Stimulated activated naive CD8-positive, alpha-beta T cell treated with anti-CD3 and anti-CD28 coated beads, Interleukin-15, amount 100 ng/mL, for 72 hours (primary cell): ENCODE results near the gene KIF22.
"Not testable (repeated sequence)": the region's sequence is repeated elsewhere in the genome, so short reads cannot be mapped to it uniquely, and the experiment has no call there.

ENCODE experiments used
- ATAC-seq: fragments of 150-1000 bp; cut with Tn5 transposase; 2 replicates; pipeline ENCODE4 v1.10.0; 2021; ENCODE audit warnings: mild to moderate bottlenecking, moderate library complexity
- DNase-seq, 2 donors: peaks; one replicate each; pipeline ENCODE4 v3.0.0; 2021 to 2022
- H3K27ac Mint-ChIP-seq, 2 donors: one replicate each; pipeline ENCODE4 v1.8.0; 2022; ENCODE audit warnings: mild to moderate bottlenecking in 2 of 2, mixed read lengths in 2 of 2, moderate library complexity in 2 of 2
- H3K27me3 Mint-ChIP-seq: one replicate; pipeline ENCODE4 v1.8.0; 2022; ENCODE audit warnings: mixed read lengths
- H3K4me1 Mint-ChIP-seq: one replicate; pipeline ENCODE4 v1.8.0; 2022; ENCODE audit warnings: mild to moderate bottlenecking, mixed read lengths
- H3K4me3 Mint-ChIP-seq, 2 donors: one replicate each; pipeline ENCODE4 v1.8.0; 2022; ENCODE audit warnings: mild to moderate bottlenecking in 2 of 2, mixed read lengths in 2 of 2, moderate library complexity in 1 of 2
- H3K9me3 Mint-ChIP-seq, 2 donors: one replicate each; pipeline ENCODE4 v1.8.0; 2022; ENCODE audit warnings: mixed read lengths in 2 of 2

KIF22 gene

DNA sequence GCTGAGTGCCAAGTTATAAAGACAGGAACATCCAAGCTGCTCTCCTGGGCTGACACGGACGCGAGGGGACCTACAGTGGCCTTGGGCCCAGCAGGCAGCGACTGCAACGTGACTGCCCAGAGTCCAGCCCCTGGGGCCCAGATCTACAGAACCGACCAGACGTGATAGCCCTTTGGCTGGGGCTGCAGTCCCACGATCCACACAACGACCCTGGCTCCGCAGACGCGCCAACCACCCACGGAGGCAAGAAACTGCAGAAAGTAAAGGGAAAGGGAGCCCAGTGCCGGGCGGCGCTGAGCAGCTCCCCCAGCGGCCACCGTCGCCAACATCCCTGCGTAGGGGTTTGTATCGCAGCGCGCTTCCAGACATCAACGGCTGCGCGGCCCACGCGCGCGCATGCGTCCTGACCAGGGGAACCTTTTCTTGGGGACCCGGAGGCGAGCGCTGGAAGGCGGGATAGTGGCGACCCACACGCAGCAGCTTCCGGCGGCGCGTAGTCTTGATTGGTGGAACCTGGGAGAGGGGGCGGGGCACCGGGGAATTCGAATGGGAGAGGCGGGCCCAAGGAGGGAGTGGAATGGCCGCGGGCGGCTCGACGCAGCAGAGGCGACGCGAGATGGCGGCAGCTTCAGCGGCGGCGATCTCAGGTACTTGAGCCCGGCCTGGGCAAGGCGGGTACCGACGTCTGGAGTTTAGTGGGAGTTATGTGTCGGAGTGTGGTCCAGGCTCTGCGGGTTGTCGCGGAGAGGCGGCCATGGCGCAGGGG is at the start of gene KIF22:
TSS of gene KIF22 (plus strand) at position 569 of the 766 bp plus-strand sequence. CDS start at position 578, 9 bp downstream.
- peak within 1 kb of the TSS; percentile 98 to 100 for H3K27ac Mint-ChIP-seq
- DNase-seq: peak; percentile 100
- ATAC-seq: peak; percentile 98
- no peaks in the 10 kb centered on the region for H3K27me3 Mint-ChIP-seq
- H3K9me3 Mint-ChIP-seq: no peaks in the 10 kb centered on the region
- peaks cover 52% of the 10 kb centered on the region for H3K4me1 Mint-ChIP-seq
- H3K4me3 Mint-ChIP-seq: peak within 1 kb of the TSS; percentile 91 to 95

DNA sequence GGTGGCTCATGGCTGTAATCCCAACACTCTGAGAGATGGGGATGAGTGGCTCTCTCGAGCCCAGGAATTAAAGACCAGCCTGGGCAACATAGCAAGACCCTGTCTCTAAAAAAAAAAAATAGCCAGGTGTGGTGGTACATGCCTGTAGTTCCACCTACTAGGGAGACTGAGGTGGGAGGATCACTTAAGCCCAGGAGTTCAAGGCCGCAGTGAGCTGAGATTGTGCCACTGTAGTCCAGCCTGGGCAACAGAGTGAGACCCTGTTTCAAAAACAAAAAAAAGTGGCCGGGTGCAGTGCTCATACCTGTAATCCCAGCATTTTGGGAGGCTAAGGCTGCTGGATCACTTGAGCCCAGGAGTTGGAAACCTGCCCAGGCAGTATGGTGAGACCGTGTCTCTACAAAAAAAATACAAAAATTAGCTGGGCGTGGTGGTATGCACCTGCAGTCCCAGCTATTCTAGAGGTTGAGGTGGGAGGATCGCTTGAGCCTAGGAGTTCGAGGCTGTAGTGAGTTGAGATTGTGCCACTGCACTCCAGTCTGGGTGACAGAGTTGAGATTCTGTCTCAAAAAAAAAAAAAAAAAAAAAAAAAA is 47.8 kb upstream of the KIF22 start:
- ATAC-seq (no peak), DNase-seq (no peak)
- peaks cover 0 to 4% of the 10 kb centered on the region in 2 donors for H3K9me3 Mint-ChIP-seq
- no peaks in the 10 kb centered on the region for H3K27me3 Mint-ChIP-seq
- H3K4me1 Mint-ChIP-seq: peaks cover 88% of the 10 kb centered on the region
- H3K27ac Mint-ChIP-seq: peak overlapping the region in 1 of 2 donors; percentile 21
- peak overlapping the region; percentile 97 to 98 for H3K4me3 Mint-ChIP-seq

DNA sequence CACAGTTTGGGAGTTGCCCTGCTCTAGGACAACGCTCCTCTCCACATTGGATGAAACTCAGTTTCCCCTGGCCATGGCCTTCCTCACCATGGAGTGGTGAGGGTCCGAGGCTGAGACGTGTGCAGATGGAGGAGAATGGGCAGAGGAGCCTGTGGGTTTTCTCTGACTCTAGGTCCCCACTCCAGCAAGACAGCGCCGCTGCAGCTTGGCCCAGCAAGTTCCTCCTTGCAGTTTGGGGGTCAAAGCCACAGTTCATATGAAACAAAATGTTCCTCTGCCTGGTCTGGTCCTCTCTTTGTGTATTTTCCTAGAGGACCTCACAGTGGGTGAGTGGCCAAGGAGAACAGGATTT is 47.1 kb upstream of the KIF22 start:
- DNase-seq (no peak), ATAC-seq (no peak)
- Mint-ChIP-seq H3K9me3 (peaks cover 0 to 4% of the 10 kb centered on the region in 2 donors), H3K4me1 (peaks cover 85% of the 10 kb centered on the region), H3K4me3 (peak overlapping the region; percentile 97 to 98), H3K27ac (peak overlapping the region in 1 of 2 donors; percentile 73), H3K27me3 (no peaks in the 10 kb centered on the region)

DNA sequence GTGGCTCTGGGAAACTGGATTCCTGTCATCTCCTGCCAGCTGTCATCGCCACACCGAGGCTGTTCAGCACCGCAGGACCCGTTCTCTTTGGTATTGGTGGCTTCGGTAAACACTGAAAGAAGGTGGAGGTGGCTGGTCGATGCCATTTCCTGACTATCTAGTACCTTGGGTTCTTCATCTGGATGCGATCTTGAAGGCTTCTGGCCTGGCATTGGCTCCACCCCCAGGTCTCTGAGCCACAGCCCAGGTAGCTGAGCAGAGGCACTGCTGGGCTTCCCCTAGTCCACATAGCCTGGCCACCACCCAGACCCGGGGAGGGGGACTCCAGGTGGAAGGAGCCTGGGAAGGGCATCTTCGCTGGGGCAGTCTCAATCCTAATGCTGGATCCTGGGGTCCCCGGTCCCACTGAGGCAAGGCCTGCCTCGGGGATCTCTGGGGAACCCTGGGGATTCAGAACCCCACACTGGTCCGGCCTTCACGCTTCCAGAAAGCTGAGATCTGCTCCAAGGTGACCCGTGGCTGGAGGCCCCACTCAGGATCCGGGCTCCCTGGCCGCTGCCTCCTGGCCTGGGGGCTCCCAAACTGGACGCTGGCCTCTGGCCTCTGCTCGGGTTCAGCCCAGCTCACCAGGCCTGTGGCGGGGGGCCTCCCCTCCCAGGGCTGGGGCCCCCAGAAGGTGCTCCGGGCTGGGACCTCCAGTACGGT is 46.6 kb upstream of the KIF22 start:
- peak; percentile 39 to 65 for DNase-seq

DNA sequence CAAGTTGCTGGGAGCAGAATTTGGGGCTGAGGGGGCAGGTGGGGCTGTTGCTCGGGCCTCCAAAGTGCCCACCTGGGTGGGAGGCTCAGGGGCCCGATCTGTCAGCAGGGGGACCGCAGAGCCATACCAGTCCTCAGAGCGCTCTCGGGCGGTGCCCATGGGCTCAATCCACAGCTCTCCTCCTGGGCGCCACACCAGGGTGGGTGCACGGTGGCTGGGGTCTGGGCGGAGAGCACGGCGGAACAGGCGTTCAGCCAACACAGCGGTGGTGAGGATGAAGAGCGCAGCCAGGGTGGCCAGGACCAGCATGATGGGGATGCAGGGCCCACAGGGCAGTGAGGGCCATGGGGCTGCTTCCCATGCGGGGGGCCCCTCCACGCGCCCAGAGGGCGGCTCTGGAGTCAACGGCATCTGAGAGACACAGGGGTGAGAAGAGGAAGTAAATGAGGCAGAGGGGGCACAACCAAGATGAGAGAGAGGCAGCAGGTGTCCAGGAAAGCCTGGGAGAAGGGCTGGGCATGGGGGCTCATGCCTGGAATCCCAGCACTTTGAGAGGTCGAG is 45.9 kb upstream of the KIF22 start:
- ATAC-seq: peak; percentile 2
- no peaks in the 10 kb centered on the region for H3K27me3 Mint-ChIP-seq
- peaks cover 73% of the 10 kb centered on the region for H3K4me1 Mint-ChIP-seq
- peak; percentile 23 to 39 for DNase-seq
- H3K4me3 Mint-ChIP-seq: peak overlapping the region; percentile 97 to 98
- H3K27ac Mint-ChIP-seq: peak overlapping the region; percentile 92 to 100
- H3K9me3 Mint-ChIP-seq: peaks cover 0 to 4% of the 10 kb centered on the region in 2 donors

More for the DNA sequence above, 46.6 kb upstream of the KIF22 start:
- H3K4me1 Mint-ChIP-seq: peaks cover 80% of the 10 kb centered on the region
- ATAC-seq: peak; percentile 41
- peak overlapping the region; percentile 97 to 98 for H3K4me3 Mint-ChIP-seq
- H3K27me3 Mint-ChIP-seq: no peaks in the 10 kb centered on the region
- H3K27ac Mint-ChIP-seq: peak overlapping the region in 1 of 2 donors; percentile 73
- H3K9me3 Mint-ChIP-seq: peaks cover 0 to 4% of the 10 kb centered on the region in 2 donors

DNA sequence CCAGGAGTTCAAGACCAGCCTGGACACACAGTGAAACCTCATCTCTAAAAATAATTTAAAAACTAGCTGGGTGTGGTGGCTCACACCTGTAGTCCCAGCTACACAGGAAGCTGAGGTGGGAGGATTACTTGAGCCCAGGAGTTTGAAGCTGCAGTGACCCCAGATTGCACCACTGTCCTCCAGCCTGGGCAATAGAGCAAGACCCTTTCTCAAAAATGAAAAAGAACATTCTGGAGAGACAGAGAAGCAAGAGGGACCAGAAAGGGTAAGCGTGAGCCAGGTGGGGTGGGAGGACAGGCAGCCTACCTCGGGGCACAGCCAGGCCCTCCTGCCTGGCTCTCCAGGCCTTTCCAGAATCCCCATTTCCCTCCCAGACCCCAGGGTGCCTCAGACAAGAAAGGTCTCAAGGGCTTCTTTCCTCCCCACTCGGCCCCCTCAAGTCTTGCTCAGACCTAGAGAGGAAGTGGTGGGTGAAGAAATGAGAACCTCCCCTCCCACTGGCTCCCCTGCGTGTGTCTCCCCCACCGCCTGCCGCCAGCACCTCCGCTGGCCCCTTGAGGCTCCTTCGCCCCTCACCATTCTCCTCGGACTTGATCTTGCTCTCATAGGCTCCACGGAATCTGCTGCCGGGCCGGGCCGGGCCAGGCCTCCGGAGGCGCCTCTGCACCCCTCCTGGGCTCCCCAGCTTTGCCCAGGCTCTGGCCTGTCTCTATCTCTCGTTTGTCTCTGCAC is 45.3 kb upstream of the KIF22 start:
- peaks cover 67% of the 10 kb centered on the region for H3K4me1 Mint-ChIP-seq
- peak overlapping the region; percentile 92 to 100 for H3K27ac Mint-ChIP-seq
- DNase-seq (peak; percentile 54 to 78), ATAC-seq (peak; percentile 80)
- H3K4me3 Mint-ChIP-seq: peak overlapping the region; percentile 97 to 98
- H3K27me3 Mint-ChIP-seq: no peaks in the 10 kb centered on the region
- no peaks in the 10 kb centered on the region for H3K9me3 Mint-ChIP-seq

DNA sequence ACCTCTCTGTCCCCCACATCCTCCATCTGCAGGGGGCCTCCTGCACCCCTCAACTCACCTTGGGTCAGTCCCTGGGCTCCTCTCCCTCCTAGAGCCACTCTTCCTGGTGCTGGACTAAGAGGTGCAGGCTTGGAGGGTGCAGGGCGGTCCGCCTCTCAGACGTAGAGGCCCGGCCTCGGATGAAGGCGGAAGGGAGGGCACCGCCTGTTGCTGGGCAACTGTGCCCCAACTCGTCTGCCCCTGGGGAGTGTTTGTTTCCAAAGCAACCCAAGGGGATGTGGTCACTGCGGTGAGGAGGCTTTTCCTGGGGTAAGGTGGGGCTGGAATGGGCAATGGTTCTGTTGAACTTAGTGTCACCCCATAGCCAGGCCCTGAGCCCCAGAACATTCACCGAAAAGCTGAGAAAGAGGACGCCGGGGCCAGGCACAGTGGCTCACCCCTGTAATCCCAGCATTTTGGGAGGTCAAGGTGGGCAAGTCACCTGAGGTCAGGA is 44.7 kb upstream of the KIF22 start, which contains the start of gene C16orf54:
TSS of gene C16orf54 (minus strand) at position 138 of the 493 bp plus-strand sequence. CDS start 1,039 bp downstream, outside the sequence.
- Mint-ChIP-seq H3K4me3 (peak within 1 kb of the TSS; percentile 97 to 98), H3K27me3 (no peaks in the 10 kb centered on the region), H3K9me3 (no peaks in the 10 kb centered on the region), H3K27ac (peak within 1 kb of the TSS; percentile 92 to 100), H3K4me1 (peaks cover 61% of the 10 kb centered on the region)
- DNase-seq (peak; percentile 77 to 94), ATAC-seq (peak; percentile 92)

DNA sequence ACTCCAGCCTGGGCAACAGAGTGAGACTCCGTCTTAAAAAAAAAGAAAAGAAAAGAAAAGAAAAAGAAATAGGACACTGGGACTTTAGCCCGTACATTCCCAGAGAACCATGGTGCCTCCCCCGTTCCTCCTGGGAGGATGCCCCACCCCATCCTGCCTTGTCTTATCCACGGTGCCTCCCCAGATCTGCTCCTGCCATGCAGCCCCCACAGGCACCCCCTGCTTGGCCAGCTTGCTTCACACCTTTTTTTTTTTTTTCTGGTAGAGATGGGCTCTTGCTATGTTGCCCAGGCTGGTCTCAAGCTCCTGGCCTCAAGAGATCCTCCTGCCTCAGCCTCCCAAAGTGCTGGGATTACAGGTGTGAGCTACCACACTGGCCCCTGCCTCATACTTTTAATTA is 44.0 kb upstream of the KIF22 start:
- not testable (repeated sequence) for ATAC-seq, H3K27me3 Mint-ChIP-seq, H3K9me3 Mint-ChIP-seq
- DNase-seq: peak in 1 of 2 donors; percentile 23
- peak overlapping the region; percentile 97 to 98 for H3K4me3 Mint-ChIP-seq
- peak overlapping the region; percentile 92 to 100 for H3K27ac Mint-ChIP-seq
- peaks cover 54% of the 10 kb centered on the region for H3K4me1 Mint-ChIP-seq

DNA sequence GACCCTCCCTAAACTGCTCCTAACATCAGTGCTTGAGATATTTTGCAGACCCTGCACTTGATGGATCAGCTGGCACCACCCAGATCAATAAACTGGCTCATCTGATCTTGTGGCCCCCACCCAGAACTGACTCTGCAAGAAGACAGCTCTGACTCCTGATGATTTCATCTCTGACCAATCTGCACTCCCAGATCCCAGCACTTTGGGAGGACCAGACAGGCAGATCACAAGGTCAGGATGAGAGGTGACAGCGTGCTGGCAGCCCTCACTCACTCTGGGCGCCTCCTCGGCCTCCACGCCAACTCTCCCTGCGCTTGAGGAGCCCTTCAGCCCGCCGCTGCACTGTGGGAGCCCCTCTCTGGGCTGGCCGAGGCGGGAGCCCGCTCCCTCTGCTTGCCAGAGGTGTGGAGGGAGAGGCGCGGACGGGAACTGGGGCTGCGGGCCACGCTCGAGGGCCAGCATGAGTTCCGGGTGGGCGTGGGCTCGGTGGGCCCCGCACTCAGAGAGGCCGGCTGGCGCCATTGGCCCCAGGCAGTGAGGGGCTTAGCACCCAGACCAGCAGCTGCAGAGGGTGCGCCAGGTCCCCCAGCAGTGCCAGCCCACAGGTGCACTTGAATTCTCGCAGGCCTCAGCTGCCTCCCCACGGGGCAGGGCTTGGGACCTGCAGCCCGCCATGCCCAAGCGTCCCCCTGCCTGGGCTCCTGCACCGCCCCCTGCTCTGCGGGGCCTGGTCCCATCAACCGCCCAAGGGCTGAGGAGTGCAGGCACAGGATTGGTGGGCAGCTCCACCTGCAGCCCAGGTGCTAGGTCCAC is 42.4 kb upstream of the KIF22 start:
- H3K4me1 Mint-ChIP-seq: peaks cover 42% of the 10 kb centered on the region
- H3K4me3 Mint-ChIP-seq: no peak overlapping the region
- DNase-seq (no peak), ATAC-seq (no peak)
- H3K9me3 Mint-ChIP-seq: no peaks in the 10 kb centered on the region
- no peaks in the 10 kb centered on the region for H3K27me3 Mint-ChIP-seq
- no peak overlapping the region for H3K27ac Mint-ChIP-seq

DNA sequence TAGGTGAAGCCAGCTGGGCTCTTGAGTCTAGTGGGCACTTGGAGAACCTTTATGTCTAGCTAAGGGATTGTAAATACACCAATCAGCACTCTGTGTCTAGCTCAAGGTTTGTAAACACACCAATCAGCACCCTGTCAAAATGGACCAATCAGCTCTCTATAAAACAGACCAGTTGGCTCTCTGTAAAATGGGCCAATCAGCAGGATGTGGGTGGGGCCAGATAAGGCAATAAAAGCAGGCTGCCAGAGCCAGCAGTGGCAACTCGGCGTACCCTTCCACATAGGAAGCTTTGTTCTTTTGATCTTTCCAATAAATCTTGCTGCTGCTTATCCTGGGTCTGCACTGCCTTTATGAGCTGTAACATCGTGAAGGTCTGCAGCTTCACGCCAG is 41.8 kb upstream of the KIF22 start:
- ATAC-seq, H3K9me3 Mint-ChIP-seq, H3K27me3 Mint-ChIP-seq, H3K4me3 Mint-ChIP-seq, H3K27ac Mint-ChIP-seq, DNase-seq: not testable (repeated sequence)
- H3K4me1 Mint-ChIP-seq: peaks cover 36% of the 10 kb centered on the region

DNA sequence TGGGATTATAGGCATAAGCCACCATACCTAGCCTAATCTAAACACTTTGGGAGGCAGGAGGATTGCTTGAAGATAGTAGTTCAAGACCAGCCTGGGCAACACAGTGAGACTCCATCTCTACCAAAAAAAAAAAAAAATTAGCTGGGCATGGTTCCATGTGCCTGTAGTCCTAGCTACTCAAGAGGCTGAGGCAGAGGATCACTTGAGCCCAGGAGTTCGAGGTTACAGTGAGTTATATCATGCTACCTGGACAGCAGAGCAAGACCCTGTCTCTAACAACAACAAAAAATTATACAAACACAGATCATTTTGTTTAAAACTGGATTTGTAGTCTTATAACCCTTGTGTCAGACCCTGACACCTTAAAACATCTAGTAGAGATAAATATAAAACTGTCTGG is 37.0 kb upstream of the KIF22 start:
- DNase-seq: no peak
- Mint-ChIP-seq H3K4me3 (no peak overlapping the region), H3K27me3 (no peaks in the 10 kb centered on the region), H3K9me3 (no peaks in the 10 kb centered on the region), H3K4me1 (peaks cover 34% of the 10 kb centered on the region), H3K27ac (no peak overlapping the region)
- no peak for ATAC-seq

DNA sequence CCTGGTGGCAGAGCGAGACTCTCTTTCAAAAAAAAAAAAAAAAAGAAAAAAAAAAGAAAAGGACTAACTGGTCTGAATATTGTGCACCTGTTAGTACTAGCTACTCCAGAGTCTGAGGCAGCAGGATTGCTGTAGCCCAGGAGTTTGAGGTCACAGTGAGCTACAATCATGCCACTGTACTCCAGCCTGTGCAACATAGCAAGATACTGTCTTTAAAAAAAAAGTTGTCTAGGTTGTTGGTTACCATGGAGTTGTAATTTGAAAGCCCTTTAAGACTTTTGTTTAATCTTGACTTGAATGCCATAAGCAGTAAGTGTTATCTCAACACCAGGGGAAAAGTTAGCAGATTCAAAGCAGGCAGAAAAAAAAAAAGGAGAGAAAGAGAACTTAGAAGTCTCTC is 33.9 kb upstream of the KIF22 start:
- Mint-ChIP-seq H3K4me3 (no peak overlapping the region), H3K27me3 (no peaks in the 10 kb centered on the region), H3K9me3 (no peaks in the 10 kb centered on the region), H3K4me1 (peaks cover 47% of the 10 kb centered on the region), H3K27ac (no peak overlapping the region)
- no peak for ATAC-seq
- DNase-seq: no peak

DNA sequence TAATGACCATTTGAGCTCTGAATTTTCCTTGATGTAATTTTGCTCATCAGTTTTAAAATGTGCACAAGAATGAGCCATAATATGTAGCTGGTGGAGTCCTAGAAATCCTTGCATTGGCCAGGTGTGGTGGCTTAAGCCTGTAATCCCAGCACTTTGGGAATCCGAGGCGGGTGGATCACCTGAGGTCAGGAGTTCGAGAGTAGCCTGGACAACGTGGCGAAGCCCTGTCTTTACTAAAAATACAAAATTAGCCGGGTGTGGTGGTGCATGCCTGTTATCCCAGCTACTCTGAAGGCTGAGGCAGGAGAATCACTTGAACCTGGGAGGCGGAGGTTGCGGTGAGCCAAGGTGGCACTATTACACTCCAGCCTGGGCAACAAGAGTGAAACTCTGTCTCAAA is 33.5 kb upstream of the KIF22 start:
- H3K4me1 Mint-ChIP-seq: peaks cover 47% of the 10 kb centered on the region
- not testable (repeated sequence) for H3K27ac Mint-ChIP-seq

DNA sequence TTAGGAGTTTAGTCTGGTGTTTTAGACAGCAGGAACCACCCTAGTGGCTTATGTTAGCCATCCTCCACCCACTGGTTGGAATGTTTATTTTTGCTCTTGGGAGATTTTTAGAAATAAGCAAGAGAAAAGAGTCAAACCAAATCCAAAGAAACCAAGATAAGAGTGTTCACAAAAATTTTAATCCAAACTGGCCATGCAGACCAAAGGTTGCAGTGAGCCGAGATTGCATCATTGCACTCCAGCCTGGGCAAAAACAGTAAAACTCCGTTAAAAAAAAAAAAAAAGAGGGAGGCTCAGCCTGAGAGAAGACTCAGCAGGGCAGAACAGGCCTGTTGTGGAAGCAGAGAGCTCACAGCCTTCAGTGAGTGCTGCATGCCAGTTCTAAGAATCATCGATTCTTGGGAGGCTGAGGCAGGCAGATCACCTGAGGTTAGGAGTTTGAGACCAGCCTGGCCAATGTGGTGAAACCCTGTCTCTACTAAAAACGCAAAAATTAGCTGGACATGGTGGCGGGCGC is 32.5 kb upstream of the KIF22 start:
- no peak for DNase-seq
- no peaks in the 10 kb centered on the region for H3K9me3 Mint-ChIP-seq
- H3K4me3 Mint-ChIP-seq: no peak overlapping the region
- no peak for ATAC-seq
- peaks cover 47% of the 10 kb centered on the region for H3K4me1 Mint-ChIP-seq
- H3K27me3 Mint-ChIP-seq: no peaks in the 10 kb centered on the region
- peak overlapping the region in 1 of 2 donors; percentile 28 for H3K27ac Mint-ChIP-seq

More for the DNA sequence above, 33.5 kb upstream of the KIF22 start:
- H3K27me3 Mint-ChIP-seq, H3K9me3 Mint-ChIP-seq, ATAC-seq, DNase-seq, H3K4me3 Mint-ChIP-seq: not testable (repeated sequence)
